GM12874 (cell line): Measurements from ENCODE around the gene UBAP1.

Experiments used
- TF ChIP-seq, protein P1 (sequence below): IDR thresholded peaks from 2 replicates; pipeline ENCODE4 v1.5.1; 2011; ENCODE audit warnings: low read depth, mild to moderate bottlenecking, control low read depth, low read length, moderate library complexity; ENCODE audit not compliant: insufficient read depth

UBAP1 gene

GRCh38 chr9:34187891-34188240, 9.0 kb downstream of the UBAP1 start:
- TF ChIP-seq, protein P1, sequence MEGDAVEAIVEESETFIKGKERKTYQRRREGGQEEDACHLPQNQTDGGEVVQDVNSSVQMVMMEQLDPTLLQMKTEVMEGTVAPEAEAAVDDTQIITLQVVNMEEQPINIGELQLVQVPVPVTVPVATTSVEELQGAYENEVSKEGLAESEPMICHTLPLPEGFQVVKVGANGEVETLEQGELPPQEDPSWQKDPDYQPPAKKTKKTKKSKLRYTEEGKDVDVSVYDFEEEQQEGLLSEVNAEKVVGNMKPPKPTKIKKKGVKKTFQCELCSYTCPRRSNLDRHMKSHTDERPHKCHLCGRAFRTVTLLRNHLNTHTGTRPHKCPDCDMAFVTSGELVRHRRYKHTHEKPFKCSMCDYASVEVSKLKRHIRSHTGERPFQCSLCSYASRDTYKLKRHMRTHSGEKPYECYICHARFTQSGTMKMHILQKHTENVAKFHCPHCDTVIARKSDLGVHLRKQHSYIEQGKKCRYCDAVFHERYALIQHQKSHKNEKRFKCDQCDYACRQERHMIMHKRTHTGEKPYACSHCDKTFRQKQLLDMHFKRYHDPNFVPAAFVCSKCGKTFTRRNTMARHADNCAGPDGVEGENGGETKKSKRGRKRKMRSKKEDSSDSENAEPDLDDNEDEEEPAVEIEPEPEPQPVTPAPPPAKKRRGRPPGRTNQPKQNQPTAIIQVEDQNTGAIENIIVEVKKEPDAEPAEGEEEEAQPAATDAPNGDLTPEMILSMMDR = no peak

DNA sequence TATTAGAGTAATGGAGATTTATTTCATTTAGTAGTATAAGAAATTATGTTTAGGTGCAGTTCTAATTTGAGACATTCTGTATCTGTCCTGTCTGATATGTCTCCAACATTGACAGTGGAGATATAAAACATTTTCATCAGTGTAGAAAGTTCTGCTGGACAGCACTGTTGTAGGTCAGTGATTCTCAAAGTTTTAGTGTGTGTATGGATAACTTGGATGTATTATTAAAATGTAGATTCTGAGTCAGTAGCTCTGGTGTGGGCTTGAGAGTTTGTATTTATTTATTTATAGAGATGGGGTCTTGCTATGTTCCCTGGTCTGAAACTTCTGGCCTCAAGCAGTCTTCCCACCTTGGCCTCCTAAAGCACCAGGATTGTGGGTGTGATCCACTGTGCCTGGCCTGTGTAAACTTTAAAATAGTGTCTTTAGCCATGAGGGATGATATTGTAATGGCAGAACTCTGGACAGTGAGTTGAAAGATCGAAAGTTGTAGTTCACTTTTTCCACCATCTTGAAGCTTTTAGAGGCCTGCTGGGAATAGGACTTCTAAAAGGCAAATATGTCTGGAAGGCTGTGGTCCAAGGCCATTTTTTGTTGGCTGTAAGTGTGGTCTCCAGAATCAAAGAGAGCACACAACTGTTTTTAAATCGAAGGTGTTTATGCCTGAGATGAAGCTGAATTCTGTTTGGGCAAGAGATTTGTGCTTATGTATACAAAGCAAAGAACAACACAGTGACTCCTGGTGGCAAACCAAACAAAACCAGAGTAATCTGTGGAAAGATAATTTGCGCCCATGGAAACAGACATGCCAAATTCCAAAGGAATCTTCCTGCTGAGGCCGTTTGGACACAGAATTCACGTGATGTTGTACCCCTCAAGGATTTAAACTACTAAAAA, 12.4 kb downstream of the UBAP1 start:
- TF ChIP-seq, protein P1 = no peak

DNA sequence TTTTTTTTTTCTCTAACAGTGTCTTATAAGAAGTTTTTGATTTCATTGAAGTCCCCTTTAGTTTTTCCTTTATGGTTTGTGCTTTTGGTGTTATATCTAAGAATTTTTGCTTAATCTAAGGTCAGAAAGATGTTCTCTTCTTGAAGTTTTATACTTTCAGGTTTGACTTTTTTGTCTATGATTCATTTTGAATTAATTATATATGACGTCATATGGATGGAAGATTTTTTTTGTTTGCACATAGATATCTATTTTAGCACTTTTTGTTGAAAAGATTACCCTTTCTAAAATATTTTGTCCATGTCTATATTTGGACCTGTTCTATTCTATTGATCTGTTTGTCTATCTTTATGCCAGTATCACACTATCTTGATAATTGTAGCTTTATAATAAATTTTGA, 16.3 kb downstream of the UBAP1 start:
- TF ChIP-seq, protein P1 = no peak

DNA sequence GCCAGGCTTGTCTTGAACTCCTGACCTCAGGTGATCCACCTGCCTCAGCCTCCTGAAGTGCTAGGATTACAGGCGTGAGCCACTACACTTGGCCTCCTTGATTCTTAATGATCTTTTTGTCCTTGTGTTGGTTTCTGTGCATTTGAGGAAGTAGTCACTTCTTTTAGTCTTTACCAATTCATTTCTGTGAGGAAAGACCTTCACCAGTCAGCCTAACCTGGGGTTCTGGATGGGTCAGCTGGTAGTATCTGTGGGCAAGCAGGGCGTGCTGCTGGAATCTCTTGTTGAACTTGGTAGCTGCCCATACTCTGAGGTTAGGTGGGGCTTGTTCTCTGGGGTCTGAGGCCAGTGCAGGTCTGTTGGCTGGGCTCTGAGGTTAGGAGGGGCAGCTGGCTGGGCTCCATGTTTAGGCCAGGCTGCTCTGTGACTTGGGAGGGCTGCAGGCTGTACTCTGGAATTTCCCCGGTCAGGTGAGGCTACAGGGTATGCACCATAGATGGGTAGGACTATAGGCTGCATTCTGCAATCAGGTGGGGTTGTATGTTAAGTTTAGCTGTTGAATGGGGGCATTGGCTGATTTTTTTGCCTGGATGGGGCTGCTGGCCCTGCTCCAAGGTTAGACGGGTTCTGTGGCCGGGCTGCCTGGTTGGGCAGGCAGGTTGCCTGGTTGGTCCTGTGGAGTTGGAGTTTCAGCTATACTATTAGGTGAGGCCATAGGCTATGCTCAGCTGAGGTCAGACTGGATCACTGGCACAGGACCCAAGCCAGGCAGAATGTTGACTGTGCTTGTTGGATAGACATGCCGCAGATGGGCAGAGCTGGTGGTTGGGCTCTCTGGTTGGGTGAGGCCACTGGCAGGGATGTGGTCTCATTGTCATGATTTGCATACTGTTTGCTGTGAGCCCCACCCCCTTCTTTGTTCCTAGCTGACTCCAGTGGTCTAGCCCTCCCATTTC, 19.2 kb downstream of the UBAP1 start:
- TF ChIP-seq, protein P1 = no peak

DNA sequence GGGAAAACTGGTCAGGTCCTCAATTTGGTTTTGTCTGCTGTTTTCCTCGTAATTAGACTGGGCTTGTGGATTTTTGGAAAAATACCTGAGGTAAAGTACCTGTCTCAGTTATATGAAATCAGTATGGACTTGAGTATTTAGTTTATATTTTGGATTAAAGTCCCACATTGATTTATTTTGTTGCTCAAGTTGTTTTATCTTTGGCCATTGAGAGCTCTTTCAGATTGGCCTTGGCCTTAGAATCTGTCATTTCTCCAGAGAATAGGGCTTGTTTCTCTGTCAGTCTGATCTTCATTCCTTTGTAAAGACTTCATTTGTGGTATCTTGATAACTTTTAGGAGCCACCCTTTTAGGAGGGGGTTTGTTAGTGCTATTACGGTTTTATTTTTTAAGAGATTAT, 21.2 kb downstream of the UBAP1 start:
- TF ChIP-seq, protein P1 = no peak

DNA sequence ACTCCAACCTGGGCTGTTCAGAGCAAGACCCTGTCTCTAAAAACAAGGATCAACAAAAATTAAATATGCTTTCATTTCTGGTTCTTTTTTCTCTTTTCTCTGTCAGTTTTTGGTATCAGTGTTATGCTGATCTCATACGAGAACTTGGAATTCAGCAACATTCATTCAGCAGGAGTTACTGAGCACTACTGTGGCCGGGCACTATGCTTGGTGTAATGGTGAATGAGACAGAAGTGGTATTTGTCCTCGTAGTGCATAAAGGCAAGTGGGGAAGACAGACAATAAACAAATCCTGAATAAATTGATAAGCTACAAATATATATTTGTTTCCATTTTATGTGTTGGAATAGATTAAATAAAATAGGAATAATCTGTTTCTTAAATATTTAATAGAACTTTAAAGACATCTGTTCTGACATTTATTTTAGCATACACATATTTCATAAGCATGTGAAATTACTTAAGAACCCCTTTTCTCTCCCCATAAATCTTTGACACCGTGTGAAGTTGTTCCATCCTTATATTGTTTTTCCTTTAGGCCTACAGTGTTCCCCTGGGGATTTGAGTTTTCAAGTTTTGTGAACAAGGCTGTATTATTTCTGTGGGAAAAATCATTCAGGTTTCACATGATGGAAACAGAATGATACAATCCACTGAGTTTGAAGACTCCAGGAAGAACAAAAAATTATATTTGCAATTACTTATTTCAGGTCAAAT, 24.6 kb downstream of the UBAP1 start:
- TF ChIP-seq, protein P1 = no peak
